ENCODE data around the gene OR2G3.

Gene OR2G3

DNA sequence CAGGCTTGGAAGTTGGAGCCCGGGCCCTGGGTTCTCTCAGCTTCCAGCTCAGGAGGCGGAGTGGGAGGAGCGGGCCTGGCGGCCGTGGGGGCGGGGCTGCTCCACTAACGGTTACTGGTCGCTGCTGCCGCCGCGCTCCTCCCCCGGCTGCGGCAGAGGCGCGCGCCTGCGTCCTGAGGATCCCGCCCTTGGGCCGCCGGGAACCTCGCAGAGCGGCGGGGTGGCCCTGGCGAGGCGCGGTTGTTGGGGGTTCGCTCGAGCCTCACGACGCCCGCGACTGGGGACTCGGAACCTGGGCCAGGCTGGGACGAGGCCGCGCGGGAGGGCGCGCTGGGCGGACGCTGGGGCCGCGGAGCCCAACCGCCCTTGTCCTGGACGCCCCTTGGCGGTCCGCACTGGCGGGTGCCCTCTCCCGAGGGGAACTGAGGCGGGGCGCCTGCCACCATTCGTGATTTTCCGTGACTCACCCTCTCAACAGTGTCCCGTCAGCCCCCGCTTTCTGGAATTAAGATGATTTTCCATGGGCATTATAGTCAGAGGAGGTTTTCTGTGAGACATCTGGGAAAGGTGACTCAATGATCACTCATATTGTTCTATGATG is 34.1 kb downstream of the OR2G3 start:
- TF ChIP-seq, protein P1, sequence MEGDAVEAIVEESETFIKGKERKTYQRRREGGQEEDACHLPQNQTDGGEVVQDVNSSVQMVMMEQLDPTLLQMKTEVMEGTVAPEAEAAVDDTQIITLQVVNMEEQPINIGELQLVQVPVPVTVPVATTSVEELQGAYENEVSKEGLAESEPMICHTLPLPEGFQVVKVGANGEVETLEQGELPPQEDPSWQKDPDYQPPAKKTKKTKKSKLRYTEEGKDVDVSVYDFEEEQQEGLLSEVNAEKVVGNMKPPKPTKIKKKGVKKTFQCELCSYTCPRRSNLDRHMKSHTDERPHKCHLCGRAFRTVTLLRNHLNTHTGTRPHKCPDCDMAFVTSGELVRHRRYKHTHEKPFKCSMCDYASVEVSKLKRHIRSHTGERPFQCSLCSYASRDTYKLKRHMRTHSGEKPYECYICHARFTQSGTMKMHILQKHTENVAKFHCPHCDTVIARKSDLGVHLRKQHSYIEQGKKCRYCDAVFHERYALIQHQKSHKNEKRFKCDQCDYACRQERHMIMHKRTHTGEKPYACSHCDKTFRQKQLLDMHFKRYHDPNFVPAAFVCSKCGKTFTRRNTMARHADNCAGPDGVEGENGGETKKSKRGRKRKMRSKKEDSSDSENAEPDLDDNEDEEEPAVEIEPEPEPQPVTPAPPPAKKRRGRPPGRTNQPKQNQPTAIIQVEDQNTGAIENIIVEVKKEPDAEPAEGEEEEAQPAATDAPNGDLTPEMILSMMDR (conservative IDR thresholded peaks at IDR 0.05; ENCODE audit: low read length) = no peak
- no peak overlapping the region for H3K4me3 ChIP-seq (ENCODE audit: low read length)
- peak; percentile 12 for DNase-seq (ENCODE audit: low read depth)

DNA sequence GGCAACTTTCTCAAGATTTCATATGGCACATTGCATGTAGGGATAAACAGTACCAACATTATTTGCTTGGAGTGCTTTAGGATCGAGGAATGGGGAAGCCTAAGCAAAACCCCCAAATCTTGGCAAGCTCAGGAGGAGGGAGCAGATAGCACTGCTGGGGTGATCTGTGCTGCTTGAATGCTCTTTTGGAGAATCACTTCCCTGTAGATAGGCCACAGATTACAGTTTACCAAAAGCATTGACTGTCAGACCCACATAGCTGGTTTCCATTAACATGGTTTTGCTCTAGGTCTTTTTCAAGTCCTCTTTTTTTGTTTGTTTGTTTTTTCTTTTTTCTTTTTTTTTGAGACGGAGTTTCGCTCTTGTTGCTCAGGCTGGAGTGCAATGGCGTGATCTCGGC is 37.4 kb downstream of the OR2G3 start:
- H3K4me3 ChIP-seq (ENCODE audit: low read length) = no peak overlapping the region
- TF ChIP-seq, protein P1 (conservative IDR thresholded peaks at IDR 0.05; ENCODE audit: low read length) = no peak
- DNase-seq (ENCODE audit: low read depth) = no peak

DNA sequence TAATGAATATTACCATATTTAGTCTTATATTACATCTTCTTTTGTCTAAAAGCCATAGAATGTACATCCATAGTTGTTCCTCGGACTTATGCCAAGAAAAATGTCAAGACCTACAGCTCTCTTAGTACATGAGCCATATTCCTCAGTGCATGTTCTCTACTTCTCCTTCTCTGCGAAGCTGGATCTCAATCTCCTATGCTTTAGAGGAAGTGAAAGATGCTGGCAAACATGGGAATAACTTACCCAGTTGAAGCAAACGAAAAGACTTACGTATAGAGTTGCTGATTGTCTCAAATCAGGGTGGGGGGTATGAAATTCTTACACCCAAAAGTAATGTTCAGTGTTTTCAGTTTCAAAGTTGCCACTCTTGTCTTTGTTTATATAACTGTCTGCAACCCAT is 41.5 kb downstream of the OR2G3 start:
- TF ChIP-seq, protein P1 (conservative IDR thresholded peaks at IDR 0.05; ENCODE audit: low read length) = no peak
- H3K4me3 ChIP-seq (ENCODE audit: low read length) = no peak overlapping the region
- no peak for DNase-seq (ENCODE audit: low read depth)

DNA sequence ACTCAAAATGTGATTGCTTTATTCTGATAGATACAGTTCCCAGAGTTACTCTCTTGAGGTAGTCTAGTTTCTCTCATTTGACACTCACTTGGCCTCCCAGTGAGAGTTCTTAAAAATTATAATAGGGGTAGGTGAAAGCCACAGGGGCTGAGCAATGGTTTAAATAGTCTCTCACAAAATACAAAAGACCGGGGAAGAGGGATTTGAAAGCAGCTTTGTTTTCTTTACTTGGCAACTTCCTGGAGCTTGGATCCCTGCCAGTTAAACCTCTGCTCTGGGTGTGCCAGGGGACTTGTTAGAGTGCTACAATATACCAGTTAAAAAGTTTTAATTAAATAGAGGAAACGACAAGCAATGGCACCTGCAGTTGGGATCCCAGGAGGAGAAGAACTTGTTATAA is 42.5 kb downstream of the OR2G3 start:
- H3K4me3 ChIP-seq (ENCODE audit: low read length) = no peak overlapping the region
- DNase-seq (ENCODE audit: low read depth) = no peak
- TF ChIP-seq, protein P1 (conservative IDR thresholded peaks at IDR 0.05; ENCODE audit: low read length) = no peak

DNA sequence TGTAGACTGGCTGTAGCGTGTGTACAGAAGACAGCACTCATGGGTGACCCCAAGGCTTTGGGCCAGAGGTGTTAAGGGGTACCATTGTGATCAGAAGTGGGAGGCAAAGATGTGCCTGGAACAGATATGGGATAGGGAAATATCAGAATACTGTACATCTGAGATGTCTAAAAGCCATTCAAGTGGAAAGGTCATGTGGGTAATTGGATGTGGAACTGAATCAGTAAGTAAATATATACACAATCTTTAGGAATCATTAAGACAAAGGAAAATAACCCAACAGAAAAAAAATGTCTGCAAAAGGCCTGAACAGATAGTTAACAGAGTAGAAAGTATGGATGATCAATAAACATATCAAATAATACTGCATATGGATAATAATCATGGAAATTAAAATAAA is 47.7 kb downstream of the OR2G3 start:
- DNase-seq (ENCODE audit: low read depth) = no peak
- no peak overlapping the region for H3K4me3 ChIP-seq (ENCODE audit: low read length)
- TF ChIP-seq, protein P1 (conservative IDR thresholded peaks at IDR 0.05; ENCODE audit: low read length) = no peak
